ENCODE data around the gene GRSF1.

- TF ChIP-seq CTCF (conservative IDR thresholded peaks at IDR 0.05 in 1 of 2, IDR thresholded peaks at IDR 0.05 in 1 of 2; ENCODE audit: extremely low read depth in 1 of 2, insufficient read depth in 1 of 2, low read depth in 1 of 2, low read length in 2 of 2), result no peak
- no peak for TF ChIP-seq EZH2 (IDR thresholded peaks at IDR 0.05; ENCODE audit: borderline replicate concordance, low read length)
Observed at GRCh38 chr4:70808151-70808550, 31.5 kb downstream of the GRSF1 start.
